Effector memory CD8-positive, alpha-beta T cell (primary cell): ENCODE data around the gene MTA1.

Experiments used
- ATAC-seq: fragments of 150-1000 bp; cut with Tn5 transposase; replicated peaks from 2 replicates; pipeline ENCODE4 v1.10.0; 2021; ENCODE audit warnings: mild to moderate bottlenecking, moderate library complexity
- DNase-seq, 3 experiments: peaks; one replicate each; pipeline ENCODE4 v3.0.0; 2021
- H3K27ac Mint-ChIP-seq, 2 donors: one replicate each; pipeline ENCODE4 v1.8.0; 2022; ENCODE audit warnings: mild to moderate bottlenecking in 2 of 2, mixed read lengths in 2 of 2, moderate library complexity in 2 of 2
- H3K27me3 Mint-ChIP-seq, 2 donors: one replicate each; pipeline ENCODE4 v1.8.0; 2022; ENCODE audit warnings: mixed read lengths in 2 of 2
- H3K36me3 Mint-ChIP-seq: one replicate; pipeline ENCODE4 v1.8.0; 2022; ENCODE audit warnings: mild to moderate bottlenecking, moderate library complexity, mixed read lengths; ENCODE audit not compliant: insufficient read depth
- H3K4me1 Mint-ChIP-seq, 2 donors: one replicate each; pipeline ENCODE4 v1.8.0; 2022; ENCODE audit warnings: low read depth in 2 of 2, mixed read lengths in 2 of 2
- H3K4me3 Mint-ChIP-seq, 2 donors: one replicate each; pipeline ENCODE4 v1.8.0; 2022; ENCODE audit warnings: mild to moderate bottlenecking in 2 of 2, mixed read lengths in 2 of 2, moderate library complexity in 2 of 2
- H3K9me3 Mint-ChIP-seq, 2 donors: one replicate each; pipeline ENCODE4 v1.8.0; 2022; ENCODE audit warnings: mixed read lengths in 2 of 2

MTA1 gene

DNA sequence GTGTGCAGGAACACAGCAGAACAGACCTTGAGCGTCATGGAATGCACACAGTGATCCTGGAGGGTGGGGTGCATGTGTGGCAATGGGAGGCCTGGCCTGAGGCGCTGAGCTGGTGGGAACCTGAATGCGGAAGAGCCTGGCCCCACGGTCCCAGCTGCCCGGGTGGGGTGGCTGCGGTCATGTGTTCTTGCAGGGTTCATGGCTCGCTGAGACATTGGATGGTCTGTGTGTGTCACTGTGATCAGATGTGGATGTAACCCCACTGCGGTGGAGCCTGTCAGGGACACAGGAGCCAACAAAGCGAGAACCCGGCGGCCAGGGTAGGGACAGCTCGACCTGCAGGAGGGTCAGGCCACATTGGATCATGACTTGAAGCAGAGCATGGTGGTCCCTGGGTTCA lies 23.2 kb downstream of the MTA1 start:
- ATAC-seq (no peak), DNase-seq (no peak)
- H3K27me3 Mint-ChIP-seq: no peaks in the 10 kb centered on the region
- H3K4me3 Mint-ChIP-seq: no peak overlapping the region
- no peaks in the 10 kb centered on the region for H3K9me3 Mint-ChIP-seq
- H3K36me3 Mint-ChIP-seq: peaks cover 4% of the 10 kb centered on the region
- no peak overlapping the region for H3K27ac Mint-ChIP-seq
- peaks cover 0 to 3% of the 10 kb centered on the region in 2 donors for H3K4me1 Mint-ChIP-seq

DNA sequence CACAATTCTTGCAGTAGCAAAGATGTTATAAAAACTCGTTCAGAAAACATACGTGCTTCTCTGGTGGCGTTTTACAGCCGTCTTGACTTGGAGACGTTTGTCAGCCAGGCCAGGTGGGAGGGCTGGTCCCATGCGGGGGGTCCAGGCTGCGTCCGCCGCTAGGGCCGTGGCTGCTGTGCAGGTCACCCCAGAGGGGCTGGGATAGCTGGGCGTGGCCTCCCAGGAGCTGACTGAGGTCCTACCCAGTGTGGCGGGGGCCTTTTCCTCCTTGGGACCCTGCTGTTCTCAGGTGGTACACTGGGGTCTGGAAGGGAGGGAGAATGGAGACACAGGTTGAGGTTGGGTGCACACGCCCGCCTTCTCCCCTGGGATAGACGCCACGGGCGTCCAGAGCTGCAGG lies 25.2 kb downstream of the MTA1 start:
- H3K27me3 Mint-ChIP-seq: no peaks in the 10 kb centered on the region
- no peaks in the 10 kb centered on the region for H3K4me1 Mint-ChIP-seq

DNA sequence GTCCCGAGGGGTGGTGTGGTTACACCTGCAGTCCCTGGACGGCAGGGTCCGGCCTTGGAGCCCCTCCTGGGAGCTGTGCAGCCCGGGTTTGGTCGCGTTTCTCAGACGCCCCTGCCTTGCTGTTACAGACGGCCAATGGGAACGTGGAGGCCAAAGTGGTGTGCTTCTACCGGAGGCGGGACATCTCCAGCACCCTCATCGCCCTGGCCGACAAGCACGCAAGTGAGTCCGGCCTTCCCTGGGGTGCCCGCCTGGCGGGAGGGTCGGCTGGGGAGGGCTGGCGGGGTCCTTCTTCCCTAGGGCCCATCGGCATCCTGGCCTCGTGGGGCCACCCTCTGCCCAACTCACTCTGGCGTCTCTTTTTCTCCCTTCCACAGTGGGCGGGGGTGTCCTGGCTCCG lies 25.7 kb downstream of the MTA1 start:
- Mint-ChIP-seq H3K9me3 (no peaks in the 10 kb centered on the region), H3K4me1 (no peaks in the 10 kb centered on the region), H3K27ac (no peak overlapping the region), H3K4me3 (no peak overlapping the region), H3K36me3 (peaks cover 4% of the 10 kb centered on the region), H3K27me3 (no peaks in the 10 kb centered on the region)
- ATAC-seq (no peak), DNase-seq (no peak)

More for the DNA sequence above, 25.2 kb downstream of the MTA1 start:
- Mint-ChIP-seq H3K9me3 (no peaks in the 10 kb centered on the region), H3K36me3 (peaks cover 4% of the 10 kb centered on the region), H3K4me3 (no peak overlapping the region), H3K27ac (no peak overlapping the region)
- DNase-seq (no peak), ATAC-seq (no peak)

DNA sequence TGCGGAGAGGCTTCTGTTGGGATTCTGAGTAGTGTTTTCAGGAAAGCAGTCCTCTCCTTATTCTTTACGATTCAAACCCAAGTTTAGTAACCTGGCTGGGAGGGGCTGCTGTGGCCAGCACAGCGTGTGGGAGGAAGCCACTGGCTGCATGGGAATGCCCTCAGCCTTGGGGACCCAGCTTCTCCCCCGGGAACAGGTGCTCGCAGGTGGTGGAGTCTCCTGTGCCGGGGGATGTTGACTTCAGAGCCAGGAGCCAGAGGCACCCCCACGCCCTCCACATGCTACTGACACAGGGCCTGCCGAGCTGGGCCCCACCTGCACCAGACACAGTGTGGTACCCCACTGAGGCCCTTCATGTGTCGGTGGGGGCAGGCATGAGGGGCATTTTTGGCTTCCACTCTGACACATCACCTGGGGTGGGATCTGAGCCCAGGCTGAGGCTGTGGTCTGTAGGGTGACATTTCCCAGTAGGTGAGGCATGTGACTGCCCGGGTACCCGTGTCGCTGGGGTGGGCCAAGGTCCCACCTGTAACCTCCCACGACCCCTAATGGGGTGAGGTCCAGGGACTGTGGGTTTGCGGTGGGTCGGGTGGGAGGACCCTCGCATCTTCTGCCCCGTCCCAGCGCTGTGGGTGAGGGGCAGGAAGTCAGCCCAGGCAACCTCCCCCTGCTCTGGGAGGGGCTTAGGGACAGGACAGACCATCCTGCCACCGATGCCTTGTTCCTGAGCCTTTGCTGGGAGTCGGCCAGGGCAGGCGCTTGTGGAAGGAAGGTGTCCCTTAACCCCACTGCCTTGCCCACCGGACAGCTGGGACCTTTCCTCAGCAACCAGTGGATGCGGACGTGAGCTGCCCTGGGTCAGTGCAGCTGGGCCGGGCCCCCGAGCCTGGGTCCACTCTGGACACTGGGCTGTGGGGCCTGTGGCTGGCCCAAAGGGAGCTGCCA lies 26.5 kb downstream of the MTA1 start:
- Mint-ChIP-seq H3K36me3 (peaks cover 5% of the 10 kb centered on the region), H3K4me3 (no peak overlapping the region), H3K27ac (no peak overlapping the region), H3K4me1 (no peaks in the 10 kb centered on the region), H3K9me3 (no peaks in the 10 kb centered on the region), H3K27me3 (no peaks in the 10 kb centered on the region)
- ATAC-seq: no peak
- DNase-seq: no peak

DNA sequence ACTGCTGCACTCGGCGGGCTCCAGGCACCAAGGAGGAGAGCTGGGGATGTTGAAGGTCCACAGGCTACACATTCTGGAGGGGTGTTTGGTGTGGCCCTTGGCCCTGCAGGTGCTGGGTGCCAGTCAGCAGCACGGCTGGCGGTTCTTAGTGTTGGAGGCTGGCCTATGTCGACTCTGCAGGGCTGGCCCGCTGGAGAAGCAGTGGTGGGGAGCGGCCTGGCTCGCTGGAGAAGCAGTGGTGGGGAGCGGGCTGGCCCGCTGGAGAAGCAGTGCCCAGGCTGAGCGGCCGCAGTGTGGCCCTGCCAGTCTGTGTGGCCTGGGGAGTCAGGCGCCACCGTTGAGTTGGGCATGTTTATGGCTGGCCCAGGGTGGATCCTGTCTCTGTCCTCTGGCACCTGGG lies 27.3 kb downstream of the MTA1 start:
- H3K9me3 Mint-ChIP-seq: no peaks in the 10 kb centered on the region
- DNase-seq: no peak
- peak overlapping the region in 1 of 2 donors; percentile 35 for H3K27ac Mint-ChIP-seq
- H3K4me1 Mint-ChIP-seq: no peaks in the 10 kb centered on the region
- no peak for ATAC-seq
- H3K36me3 Mint-ChIP-seq: peaks cover 7% of the 10 kb centered on the region
- H3K27me3 Mint-ChIP-seq: no peaks in the 10 kb centered on the region
- H3K4me3 Mint-ChIP-seq: no peak overlapping the region

DNA sequence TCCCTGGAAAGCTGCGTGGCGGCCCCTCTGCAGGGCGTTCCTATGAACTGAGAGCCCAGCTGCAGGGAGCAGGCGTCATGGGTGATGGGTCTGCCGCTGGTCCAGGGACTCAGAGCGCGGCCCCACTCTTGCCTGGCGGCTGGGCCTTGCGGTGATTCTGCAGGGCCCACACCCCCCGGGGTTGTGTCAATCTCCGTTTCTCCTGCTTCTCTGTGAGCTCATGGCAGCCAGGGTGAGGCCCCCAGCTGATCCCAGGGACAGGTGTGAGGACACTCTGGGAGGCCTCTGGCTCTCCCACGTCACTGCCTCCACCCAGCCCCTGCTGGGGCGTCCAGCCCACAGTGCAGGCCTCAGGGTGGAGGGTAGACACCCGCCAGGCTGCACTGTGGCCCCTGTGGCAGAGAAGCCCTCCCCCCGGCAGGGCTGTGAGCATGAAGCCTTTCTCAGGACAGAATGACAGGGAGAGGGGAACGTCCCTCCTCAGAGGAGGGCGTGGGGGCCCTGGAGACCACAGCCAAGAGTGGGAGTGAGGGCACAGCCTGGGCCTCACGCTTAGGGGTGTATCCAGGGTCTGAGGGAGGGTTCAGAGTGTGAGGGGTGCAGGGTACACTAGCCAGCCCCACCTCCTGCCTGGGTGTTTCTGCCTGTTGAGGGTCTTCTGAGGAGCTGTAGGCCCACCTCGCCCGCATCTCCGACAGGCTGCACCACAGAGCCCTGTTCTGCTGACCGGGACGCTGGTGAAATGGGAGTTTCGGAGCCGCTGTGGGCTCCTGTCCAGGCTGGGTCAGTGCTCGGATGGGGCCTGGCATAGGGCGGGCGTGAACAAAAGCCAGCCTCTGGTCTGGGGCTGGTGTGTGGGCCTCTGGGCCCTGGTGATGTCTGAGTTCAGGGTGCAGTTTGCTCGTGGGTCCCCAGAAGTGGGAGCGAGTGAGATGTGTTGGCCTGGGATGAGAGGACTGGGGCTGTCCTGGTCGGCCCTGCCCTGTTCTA lies 28.3 kb downstream of the MTA1 start:
- Mint-ChIP-seq H3K4me1 (no peaks in the 10 kb centered on the region), H3K36me3 (peaks cover 7% of the 10 kb centered on the region), H3K27me3 (no peaks in the 10 kb centered on the region), H3K27ac (peak overlapping the region in 1 of 2 donors; percentile 29), H3K4me3 (no peak overlapping the region), H3K9me3 (no peaks in the 10 kb centered on the region)
- ATAC-seq (no peak), DNase-seq (no peak)

DNA sequence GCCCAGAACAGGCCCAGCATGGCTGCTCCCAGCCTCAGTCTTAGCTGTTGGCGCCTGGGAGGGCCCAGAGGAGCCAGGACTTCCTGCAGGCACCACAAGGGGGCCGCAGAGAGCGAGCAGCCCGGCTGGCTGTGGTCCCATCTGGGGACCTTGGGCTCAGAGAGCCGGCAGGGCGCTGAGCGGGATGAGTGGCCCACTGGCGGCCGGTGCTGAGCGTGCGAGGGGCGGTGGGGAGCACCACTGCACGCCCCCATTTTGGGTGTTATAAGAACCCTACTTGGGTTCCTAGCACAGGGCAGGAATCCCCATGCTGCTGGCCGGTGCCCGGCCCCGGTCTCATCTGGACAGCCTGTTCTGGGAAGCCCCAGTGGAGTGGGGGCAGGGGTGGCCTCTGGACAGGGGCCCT lies 29.1 kb downstream of the MTA1 start:
- Mint-ChIP-seq H3K4me3 (no peak overlapping the region), H3K9me3 (no peaks in the 10 kb centered on the region), H3K27ac (no peak overlapping the region), H3K27me3 (no peaks in the 10 kb centered on the region), H3K36me3 (peaks cover 7% of the 10 kb centered on the region), H3K4me1 (no peaks in the 10 kb centered on the region)
- ATAC-seq: peak; percentile 99
- DNase-seq: peak; percentile 68 to 75 (median 72)

DNA sequence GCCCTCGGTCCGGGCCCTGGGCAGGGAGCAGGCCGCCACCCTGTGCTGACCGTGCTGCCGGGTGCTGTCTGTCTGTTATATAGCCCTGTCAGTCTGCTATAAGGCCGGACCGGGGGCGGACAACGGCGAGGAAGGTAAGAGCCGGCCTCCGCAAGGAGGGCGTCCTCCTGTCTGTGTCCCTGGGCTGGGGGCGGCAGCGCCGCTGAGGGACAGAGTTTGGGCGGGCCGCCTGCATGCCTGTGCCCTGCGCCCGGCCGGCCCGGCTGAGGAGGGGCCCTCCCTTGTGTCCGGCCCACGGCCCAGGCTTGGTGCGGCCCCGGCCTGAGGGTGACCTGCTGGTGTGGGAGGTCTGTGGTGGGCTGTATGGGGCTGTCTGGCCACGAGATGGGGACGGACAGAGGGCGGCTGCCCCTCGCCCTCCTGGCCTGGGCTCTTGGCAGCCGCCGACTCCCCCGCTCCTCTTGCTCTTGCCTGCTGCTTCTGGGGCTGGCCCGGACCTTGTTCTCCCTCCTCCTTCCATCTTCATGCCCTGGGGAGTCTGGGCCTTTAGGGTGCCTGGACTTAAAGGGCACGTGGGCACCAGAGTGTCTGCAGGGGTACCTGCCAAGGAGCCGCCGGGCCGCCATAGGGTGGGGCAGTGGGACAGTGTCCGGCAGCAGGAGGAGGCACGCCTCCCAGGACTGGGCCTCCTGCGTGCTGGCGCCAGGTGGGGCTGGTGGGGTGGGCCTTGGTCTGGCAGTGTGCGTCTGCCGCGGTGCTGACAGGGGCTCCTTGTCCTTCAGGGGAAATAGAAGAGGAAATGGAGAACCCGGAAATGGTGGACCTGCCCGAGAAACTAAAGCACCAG lies 29.9 kb downstream of the MTA1 start:
- DNase-seq: no peak
- peaks cover 11% of the 10 kb centered on the region for H3K36me3 Mint-ChIP-seq
- H3K9me3 Mint-ChIP-seq: no peaks in the 10 kb centered on the region
- H3K4me1 Mint-ChIP-seq: no peaks in the 10 kb centered on the region
- ATAC-seq: no peak
- H3K27ac Mint-ChIP-seq: no peak overlapping the region
- H3K4me3 Mint-ChIP-seq: no peak overlapping the region
- H3K27me3 Mint-ChIP-seq: no peaks in the 10 kb centered on the region

DNA sequence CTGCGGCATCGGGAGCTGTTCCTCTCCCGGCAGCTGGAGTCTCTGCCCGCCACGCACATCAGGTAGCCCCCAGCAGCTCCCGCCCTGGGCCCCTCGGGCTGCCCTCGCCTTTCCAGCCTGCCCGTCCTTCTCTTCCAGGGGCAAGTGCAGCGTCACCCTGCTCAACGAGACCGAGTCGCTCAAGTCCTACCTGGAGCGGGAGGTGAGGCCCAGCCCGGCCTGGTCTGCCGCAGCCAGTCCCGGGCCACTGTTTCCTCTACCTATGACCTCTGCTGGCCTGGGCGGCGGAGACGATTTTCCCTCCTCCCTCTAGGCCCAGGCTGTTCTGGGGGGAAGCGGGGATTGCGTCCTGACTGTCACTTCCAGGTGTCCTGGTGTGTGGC lies 30.5 kb downstream of the MTA1 start:
- peaks cover 14% of the 10 kb centered on the region for H3K36me3 Mint-ChIP-seq
- H3K27me3 Mint-ChIP-seq: no peaks in the 10 kb centered on the region
- no peak overlapping the region for H3K4me3 Mint-ChIP-seq
- DNase-seq: no peak
- H3K4me1 Mint-ChIP-seq: no peaks in the 10 kb centered on the region
- no peak overlapping the region for H3K27ac Mint-ChIP-seq
- H3K9me3 Mint-ChIP-seq: no peaks in the 10 kb centered on the region
- ATAC-seq: no peak

DNA sequence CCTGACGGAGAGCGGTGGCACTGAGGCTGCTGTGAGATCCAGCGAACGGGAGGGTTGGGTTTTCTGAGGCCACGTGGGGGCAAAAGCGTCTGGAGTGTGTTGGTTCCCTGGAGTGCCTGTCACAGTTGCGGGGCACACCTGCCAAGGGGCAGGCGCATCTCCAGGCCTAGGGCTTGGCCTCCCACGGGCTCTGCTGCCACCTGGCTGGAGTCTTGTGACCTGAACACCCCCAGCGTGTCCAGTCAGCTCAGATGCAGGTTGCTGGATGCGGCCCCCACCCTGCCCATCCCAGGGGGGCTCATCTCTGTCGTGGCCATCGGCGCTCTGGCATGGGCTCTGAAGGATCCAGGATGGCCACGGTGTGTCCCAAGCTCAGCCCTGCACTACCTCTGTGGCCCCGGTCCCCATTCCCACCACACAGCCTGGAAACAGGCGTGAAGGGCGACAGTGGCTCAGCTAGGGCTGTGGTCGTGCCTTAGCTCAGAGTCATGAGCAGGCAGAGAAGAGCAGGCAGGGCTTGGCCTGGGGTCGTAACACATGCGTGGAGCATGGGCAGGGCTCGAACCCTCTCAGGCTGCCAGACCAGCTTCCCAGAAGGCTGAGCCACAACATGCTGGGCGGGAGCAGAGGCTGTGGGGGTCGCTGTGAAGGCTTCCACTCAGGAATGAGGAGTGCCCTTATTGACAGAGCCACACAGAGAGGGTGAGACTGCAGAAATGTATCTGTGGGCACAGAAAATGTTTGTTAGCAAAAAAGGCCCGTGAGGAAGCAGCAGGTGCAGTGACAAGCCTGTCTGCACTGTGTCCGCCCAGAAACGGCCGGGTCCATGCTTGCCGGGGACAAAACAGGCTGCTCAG lies 31.5 kb downstream of the MTA1 start:
- DNase-seq: no peak
- H3K9me3 Mint-ChIP-seq: no peaks in the 10 kb centered on the region
- no peaks in the 10 kb centered on the region for H3K27me3 Mint-ChIP-seq
- H3K4me1 Mint-ChIP-seq: peaks cover 0 to 4% of the 10 kb centered on the region in 2 donors
- H3K4me3 Mint-ChIP-seq: no peak overlapping the region
- H3K27ac Mint-ChIP-seq: no peak overlapping the region
- ATAC-seq: no peak
- peaks cover 10% of the 10 kb centered on the region for H3K36me3 Mint-ChIP-seq

DNA sequence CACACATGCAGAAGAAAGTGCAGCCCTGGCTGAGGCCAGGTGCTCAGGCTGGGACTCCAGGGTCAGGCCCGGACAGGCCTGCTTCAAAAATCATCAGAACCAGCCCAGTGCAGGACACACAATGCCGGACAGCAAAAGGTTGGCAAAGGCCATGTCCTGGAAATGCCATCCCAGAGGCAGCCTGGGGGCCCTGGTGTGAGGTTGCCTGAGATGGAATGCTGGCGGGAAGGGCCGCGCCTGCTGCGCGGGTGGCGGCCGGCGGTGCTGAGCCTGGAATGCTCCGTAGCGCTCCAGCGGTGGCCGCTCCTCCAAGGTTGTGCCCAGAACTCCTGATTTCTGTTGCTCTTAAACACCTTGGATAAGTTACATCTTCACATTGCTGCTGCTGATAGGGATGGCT lies 33.3 kb downstream of the MTA1 start:
- H3K4me3 Mint-ChIP-seq: no peak overlapping the region
- peaks cover 10% of the 10 kb centered on the region for H3K36me3 Mint-ChIP-seq
- H3K27ac Mint-ChIP-seq: peak overlapping the region in 1 of 2 donors; percentile 63
- H3K27me3 Mint-ChIP-seq: no peaks in the 10 kb centered on the region
- no peak for ATAC-seq
- H3K9me3 Mint-ChIP-seq: no peaks in the 10 kb centered on the region
- no peak for DNase-seq
- peaks cover 0 to 4% of the 10 kb centered on the region in 2 donors for H3K4me1 Mint-ChIP-seq

DNA sequence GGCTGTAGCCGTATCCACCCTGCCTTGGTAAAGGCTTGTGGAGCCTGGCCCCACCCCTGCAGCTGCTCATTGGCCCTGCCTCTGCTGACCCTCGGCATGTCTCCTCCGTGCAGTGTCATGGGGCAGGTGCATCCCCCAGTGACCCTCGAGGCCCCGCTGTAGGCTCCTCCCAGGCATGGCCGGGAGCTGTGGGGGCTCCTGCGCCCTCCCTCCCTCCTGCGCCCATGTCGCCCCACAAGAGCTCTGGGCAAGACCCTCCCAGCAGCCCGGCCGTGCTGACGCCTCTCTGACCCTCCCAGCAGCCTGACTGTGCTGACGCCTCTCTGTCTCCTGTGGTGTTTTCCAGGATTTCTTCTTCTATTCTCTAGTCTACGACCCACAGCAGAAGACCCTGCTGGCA lies 34.2 kb downstream of the MTA1 start:
- no peaks in the 10 kb centered on the region for H3K27me3 Mint-ChIP-seq
- H3K9me3 Mint-ChIP-seq: no peaks in the 10 kb centered on the region
- H3K27ac Mint-ChIP-seq: no peak overlapping the region
- H3K4me3 Mint-ChIP-seq: no peak overlapping the region
- ATAC-seq (no peak), DNase-seq (no peak)
- H3K4me1 Mint-ChIP-seq: peaks cover 0 to 4% of the 10 kb centered on the region in 2 donors
- peaks cover 10% of the 10 kb centered on the region for H3K36me3 Mint-ChIP-seq
